ENCODE measurements around the gene IGF1R.
"Not testable (repeated sequence)": the region's sequence is repeated elsewhere in the genome, so short reads cannot be mapped to it uniquely, and the experiment has no call there.

IGF1R gene

GRCh38 chr15:98976500-98976899 lies 328.2 kb downstream of the IGF1R start:
- no peak for DNase-seq

GRCh38 chr15:98977441-98977840 lies 329.1 kb downstream of the IGF1R start:
- no peak for DNase-seq

GRCh38 chr15:98978153-98978552 lies 329.8 kb downstream of the IGF1R start:
- DNase-seq = no peak

- no peak for DNase-seq
These were observed 332.5 kb downstream of the IGF1R start for GRCh38 chr15:98980899-98981228.

GRCh38 chr15:98981851-98982722 lies 333.7 kb downstream of the IGF1R start:
- no peak for DNase-seq

DNA sequence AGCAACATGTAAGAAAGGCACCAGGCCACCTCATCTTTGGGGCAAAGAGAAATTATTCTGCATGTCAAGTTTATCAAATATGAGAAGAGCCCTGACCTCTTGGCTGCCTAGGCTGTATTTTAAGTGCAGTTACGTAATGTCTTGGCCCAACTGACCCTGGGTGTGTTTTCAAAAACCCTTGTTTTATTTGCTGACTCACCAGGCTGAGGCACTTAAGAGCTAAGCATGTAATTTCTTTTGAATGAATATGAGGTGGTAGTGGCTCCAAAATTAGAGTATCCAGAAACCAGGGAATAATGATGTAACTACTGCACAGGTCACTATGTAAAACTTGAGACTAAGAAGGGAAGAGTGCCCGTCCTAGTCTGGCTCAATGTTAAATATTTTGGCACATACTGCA lies 335.0 kb downstream of the IGF1R start:
- DNase-seq = no peak

DNA sequence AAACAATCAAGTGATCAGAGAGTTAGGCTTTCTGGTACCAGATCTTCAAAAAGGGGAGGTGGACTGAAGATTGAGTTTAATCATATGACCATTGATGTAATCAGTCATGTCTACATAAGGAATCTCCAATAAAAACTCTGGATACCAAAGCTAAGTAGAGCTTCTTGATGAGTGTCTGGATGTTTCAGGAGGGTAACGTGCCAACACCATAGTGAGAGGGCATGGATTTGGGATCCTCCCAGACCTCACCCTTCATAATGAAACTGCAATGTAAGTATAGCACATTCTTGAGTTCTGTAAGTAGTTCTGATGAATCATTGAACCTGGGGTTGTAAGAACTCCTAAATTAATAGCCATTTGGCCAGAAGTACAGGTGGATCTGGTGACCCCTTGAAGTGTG lies 337.9 kb downstream of the IGF1R start:
- DNase-seq = no peak

- no peak for DNase-seq
These were observed 346.6 kb downstream of the IGF1R start for GRCh38 chr15:98994892-98995291.

- no peak for DNase-seq
These were observed 347.8 kb downstream of the IGF1R start for GRCh38 chr15:98996169-98996568.

- DNase-seq = no peak
These were observed 348.3 kb downstream of the IGF1R start for GRCh38 chr15:98996624-98997023.

GRCh38 chr15:98997312-98997711 lies 349.0 kb downstream of the IGF1R start:
- DNase-seq = no peak

DNA sequence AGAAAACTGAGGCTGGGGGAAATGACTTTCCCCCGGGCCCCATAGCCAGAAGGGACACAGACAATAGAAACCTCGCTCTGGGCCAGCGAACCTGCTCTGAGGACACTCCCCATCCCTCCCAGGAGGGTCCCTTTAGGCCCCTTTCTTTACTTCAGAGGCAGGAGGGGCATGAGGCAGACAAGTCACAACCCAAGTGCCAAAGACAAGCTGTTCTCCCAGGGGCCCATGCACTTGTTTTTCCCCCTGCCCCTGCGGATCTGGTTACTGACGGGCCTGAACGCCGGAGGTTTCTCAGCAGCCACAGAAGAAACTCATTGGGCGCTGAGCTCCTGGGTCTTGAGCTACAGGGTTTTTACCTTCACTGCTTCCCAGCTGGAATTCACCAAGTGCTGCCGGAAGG lies 349.4 kb downstream of the IGF1R start:
- DNase-seq = no peak

DNA sequence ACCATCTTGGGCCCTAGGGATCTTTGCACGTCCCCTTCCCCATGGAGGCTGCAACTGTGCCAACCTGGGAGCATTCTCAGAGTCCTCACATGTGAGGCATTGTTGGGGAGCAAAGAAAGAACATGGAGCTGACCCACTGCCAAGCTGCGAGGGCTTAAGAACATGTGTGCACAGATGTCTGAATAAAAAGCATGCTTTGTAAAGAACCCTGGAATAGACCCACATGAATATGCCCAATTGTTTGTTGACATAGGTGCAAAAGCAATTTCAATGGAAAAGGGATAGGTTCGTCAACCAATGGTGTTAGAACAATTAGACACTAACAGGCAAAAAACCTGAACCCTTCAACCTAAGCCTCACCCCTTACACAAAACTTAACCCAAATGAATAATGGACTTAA lies 349.9 kb downstream of the IGF1R start:
- no peak for DNase-seq

- DNase-seq = no peak
These were observed 350.9 kb downstream of the IGF1R start for GRCh38 chr15:98999233-98999632.

GRCh38 chr15:99002226-99002625 lies 353.9 kb downstream of the IGF1R start:
- no peak for DNase-seq

DNA sequence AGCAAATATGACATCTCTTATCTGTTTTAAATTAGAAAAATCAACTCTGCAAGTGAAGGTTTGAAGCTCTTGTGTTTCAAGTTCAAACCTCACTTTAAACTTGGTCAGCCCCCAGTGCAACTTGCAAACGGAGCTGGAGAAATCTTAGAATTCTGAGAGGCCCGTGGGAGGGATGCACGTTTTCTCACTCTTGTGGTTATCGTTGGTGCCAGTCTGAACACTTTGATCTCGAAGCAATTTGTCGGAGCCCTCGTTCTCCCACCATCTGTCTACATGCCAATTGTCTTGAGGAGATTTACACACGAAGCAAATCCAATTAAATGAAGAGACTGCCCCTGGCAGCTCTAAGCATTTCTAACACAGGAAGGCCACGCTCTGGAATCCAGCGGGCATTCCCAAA lies 355.0 kb downstream of the IGF1R start:
- DNase-seq = not testable (repeated sequence)

DNA sequence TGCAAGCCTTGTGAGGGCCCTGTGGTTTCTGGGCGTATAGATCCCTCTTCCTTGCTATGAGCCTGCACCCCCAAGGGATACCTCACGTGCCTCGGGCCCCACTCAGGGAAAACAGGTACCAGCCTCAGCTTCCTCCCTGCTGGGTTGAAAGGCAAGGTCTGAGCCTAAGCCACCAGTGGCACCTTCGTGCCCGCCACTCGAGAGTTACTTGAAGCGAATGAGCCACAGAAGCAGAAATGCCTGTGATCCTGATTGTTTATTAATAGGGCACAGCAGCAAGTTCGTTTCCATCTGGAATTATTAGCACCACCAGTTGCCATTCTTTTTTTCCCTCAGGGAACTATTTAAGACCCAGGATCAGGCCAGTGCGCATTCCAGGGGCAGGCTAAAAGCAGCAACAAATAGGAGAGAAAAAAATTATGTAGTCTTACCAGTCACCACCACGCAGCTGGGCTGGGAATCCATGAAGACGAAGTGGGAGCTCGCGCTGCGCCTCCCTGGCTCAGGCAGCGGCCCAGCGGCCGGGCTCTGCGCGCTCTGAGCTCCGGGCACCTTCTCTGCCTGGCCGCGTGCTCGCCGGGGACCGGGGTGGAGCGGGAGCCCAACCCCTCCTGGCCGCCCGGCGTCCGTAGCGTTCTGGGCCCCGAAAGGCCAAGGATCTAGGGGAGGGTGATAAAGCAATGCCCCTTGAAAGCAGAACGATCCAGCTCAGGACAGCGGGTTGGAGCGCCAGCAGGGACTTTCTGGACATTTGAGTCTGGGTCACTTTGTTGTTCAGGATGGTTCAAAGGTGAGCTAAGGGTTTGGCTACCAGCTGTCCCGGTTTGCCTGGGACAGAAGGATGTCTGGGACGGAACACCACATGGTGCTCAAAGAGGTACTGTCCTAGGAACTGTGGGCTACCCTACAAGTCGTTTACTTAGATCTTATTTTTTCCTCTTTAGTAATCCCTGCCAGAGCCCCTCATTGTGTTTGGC lies 356.9 kb downstream of the IGF1R start:
- not testable (repeated sequence) for DNase-seq

- DNase-seq = no peak
These were observed 357.8 kb downstream of the IGF1R start for GRCh38 chr15:99006146-99006545.

- DNase-seq = no peak
These were observed 358.7 kb downstream of the IGF1R start for GRCh38 chr15:99006904-99007495.

GRCh38 chr15:99009741-99010330 lies 361.5 kb downstream of the IGF1R start:
- DNase-seq = no peak

DNA sequence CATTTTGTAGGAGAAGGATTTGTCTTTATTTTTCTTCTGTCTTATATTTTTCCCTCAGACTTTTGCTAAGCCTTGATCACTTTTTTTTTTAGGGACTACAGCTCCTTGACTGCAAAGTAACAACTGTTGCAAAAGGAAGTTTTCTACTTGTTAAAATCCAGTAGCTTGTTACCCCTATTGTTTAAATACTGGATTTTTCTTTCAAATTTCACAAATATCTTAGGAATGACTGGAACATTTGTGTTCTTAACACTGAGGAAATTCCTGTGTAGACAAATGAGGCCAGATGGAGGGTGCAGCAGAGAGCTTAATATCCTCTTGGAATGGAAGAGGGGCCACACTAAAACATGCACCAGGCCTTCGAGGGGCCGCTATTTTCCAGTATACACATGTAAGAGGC lies 362.4 kb downstream of the IGF1R start:
- DNase-seq = no peak
